Heart right ventricle (tissue), 16 donors: ENCODE measurements around the gene TRAP1. TPM values are rescaled to one million over a fixed set of nuclear protein-coding genes. Genes with fewer than 3 reads are reported as not detected.

Source experiments
- ATAC-seq, 8 donors: fragments of 200-7000 bp; cut with Tn5 transposase; one replicate each; pipeline ENCODE4 v1.9.1; 2020; ENCODE audit warnings: mild to moderate bottlenecking in 8 of 8, moderate library complexity in 8 of 8, moderate number of reproducible peaks in 1 of 8
- DNase-seq, 2 donors: peaks; one replicate each; pipeline ENCODE4 v3.0.0-alpha.2; 2020
- H3K27ac ChIP-seq, 10 donors: fragments of 200-600 bp; sonication (generic) in 2 of 10; one replicate each; pipeline versions ENCODE4 v1.5.0 to v1.8.0; 2020 to 2022; ENCODE audit warnings: mild to moderate bottlenecking in 3 of 10
- H3K27me3 ChIP-seq, 7 donors: fragments of 200-600 bp; one replicate each; pipeline ENCODE4 v1.8.0; 2021 to 2022; ENCODE audit warnings: mild to moderate bottlenecking in 2 of 7
- H3K36me3 ChIP-seq, 9 donors: fragments of 200-600 bp; sonication (generic) in 1 of 9; one replicate each; pipeline versions ENCODE4 v1.5.0 to v1.8.0; 2020 to 2022; ENCODE audit warnings: mild to moderate bottlenecking in 2 of 9
- H3K4me1 ChIP-seq, 9 donors: fragments of 200-600 bp; sonication (generic) in 1 of 9; one replicate each; pipeline versions ENCODE4 v1.5.0 to v1.8.0; 2020 to 2022; ENCODE audit warnings: mild to moderate bottlenecking in 4 of 9
- H3K4me3 ChIP-seq, 10 donors: fragments of 200-600 bp; sonication (generic) in 2 of 10; one replicate each; pipeline versions ENCODE4 v1.5.0 to v1.8.0; 2020 to 2022; ENCODE audit warnings: mild to moderate bottlenecking in 7 of 10, moderate library complexity in 2 of 10
- H3K9me3 ChIP-seq, 11 donors: fragments of 200-600 bp in 10 of 11; sonication (generic) in 2 of 11; one replicate each; pipeline versions ENCODE4 v1.5.0 to v1.8.0; 2013 to 2022; ENCODE audit warnings: mild to moderate bottlenecking in 2 of 11, control low read depth in 1 of 11, moderate library complexity in 1 of 11
- CTCF ChIP-seq, 9 donors: fragments of 200-600 bp; sonication (generic) in 2 of 9; IDR thresholded peaks; one replicate each; pipeline versions ENCODE4 v1.5.0 to v1.8.0; 2021 to 2022; ENCODE audit warnings: antibody characterized with exemption in 9 of 9, mild to moderate bottlenecking in 5 of 9, moderate library complexity in 1 of 9
- WGBS, 2 donors: extraction: QIAGEN DNeasy Blood & Tissue Kit; methylation state at CpG; one replicate each; pipeline ENCODE4 v1.1.7; 2013; ENCODE audit warnings: inconsistent platforms in 1 of 2; 5-methylcytosine and 5-hydroxymethylcytosine counted together
- intact Hi-C, 10 donors: fragments of 100-400 bp; cut with DNase I; formaldehyde crosslinking; loops; one replicate each; pipeline versions ENCODE4 v1.11.1 to v1.14.2; 2022
- polyA plus RNA-seq, 2 donors: library from polyadenylated mRNA; stranded (reverse); fragments of 200-250 nt; gene quantifications; one replicate each; pipeline ENCODE4 v1.2.3, GENCODE V29; 2013
- total RNA-seq, 10 donors: library from RNA; stranded (reverse); fragmentation: NEBNext Ultra II Directional in 3 of 10; extraction: Animal tissue kit (Norgen Biotek cat#: 25700) in 3 of 10; gene quantifications; one replicate each; pipeline versions ENCODE4 v1.2.1 to v1.2.4, GENCODE V29; 2021 to 2023
- donor health status: Arrhythmogenic right ventricular cardiomyopathy.
- donor health status: ischemic (EF 13 %, LVEDD 7.1; RV severe dilation, severe dysfunction).
- donor health status: healthy with polysubstance abuse.
- donor health status: DM: no; HTN: yes; CAD: no.
- donor health status: DM: no; HTN: no; CAD: no.
- donor health status: ischemic (EF 25% LVEDD 6.9; RV normal size, moderate dysfunction).
- donor health status: ischemic (EF 25% LVEDD 5.7; RV mildly dilated, moderate dysfunction).
- donor health status: healthy.
- donor health status: DM: yes; HTN: yes; CAD: no.
- donor health status: Ischemic cardiomyopathy.
- donor health status: ischemic (EF 35%, LVEDD 5.7; RV mildly dilated, moderate dysfunction).
- donor health status: nonischemic (EF 11% LVEDD 7.7; RV severe dilation, severe dysfunction).
- donor health status: DM: yes; HTN: yes; CAD: no.
- donor health status: PGD.
- donor health status: ischemic (EF 29% LVEDD 5.4; RV normal size, mild dysfunction).
- donor health status: nonischemic (EF 23%, LVEDD 6.1; RV moderate dilation, normal function).

TRAP1 gene
- total and polyA plus RNA-seq, 12 donors, result 57.3 to 148 (median 120) TPM

DNA sequence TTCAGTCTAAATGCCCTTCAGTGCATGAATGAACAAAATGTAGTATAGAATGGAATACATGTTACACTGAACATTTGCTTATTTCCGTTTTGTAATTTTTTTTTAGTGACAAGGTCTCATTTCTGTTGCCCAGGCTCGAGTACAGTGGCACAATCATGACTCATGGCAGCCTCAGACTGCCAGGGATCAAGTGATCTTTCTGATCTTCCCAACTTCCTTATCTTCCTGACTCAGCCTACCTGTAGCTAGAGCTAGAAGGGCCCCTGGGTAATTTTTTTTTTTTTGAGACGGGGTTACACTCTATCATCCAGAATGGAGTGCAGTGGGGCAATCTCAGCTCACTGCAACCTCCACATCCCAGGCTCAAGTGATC, 98.6 kb downstream of the TRAP1 start:
- H3K36me3 ChIP-seq, result peaks cover 0 to 15% (median 0%) of the 10 kb centered on the region in 9 donors
- H3K27me3 ChIP-seq, result no peaks in the 10 kb centered on the region
- no peak for ATAC-seq
- H3K4me3 ChIP-seq, result no peak overlapping the region
- 91 to 93% methylated on average over 3 of the region's 3 CpGs for WGBS, 2 donors
- H3K4me1 ChIP-seq, result peaks cover 0 to 11% (median 0%) of the 10 kb centered on the region in 9 donors
- TF ChIP-seq CTCF (IDR thresholded peaks at IDR 0.05), result no peak
- intact Hi-C loops, result no loop called here
- DNase-seq, result no peak
- H3K9me3 ChIP-seq, result no peaks in the 10 kb centered on the region
- H3K27ac ChIP-seq, result no peak overlapping the region

- no peak for TF ChIP-seq CTCF (IDR thresholded peaks at IDR 0.05)
- Histone ChIP-seq H3K36me3 (peaks cover 0 to 20% (median 0%) of the 10 kb centered on the region in 9 donors), H3K4me3 (peak overlapping the region; percentile 75 to 100 (median 94)), H3K4me1 (peaks cover 0 to 34% (median 24%) of the 10 kb centered on the region in 9 donors), H3K9me3 (no peaks in the 10 kb centered on the region), H3K27ac (peak overlapping the region in 4 of 10 donors; percentile 90 to 96 (median 93)), H3K27me3 (no peaks in the 10 kb centered on the region)
- WGBS, 2 donors, result 86 to 92% methylated on average over 29 to 34 of the region's 34 CpGs
- ATAC-seq, result no peak
- DNase-seq, result no peak
- intact Hi-C loops, result no loop called here
Measured at GRCh38 chr16:3612510-3613466, 104.5 kb downstream of the TRAP1 start.

GRCh38 chr16:3611146-3611975, 106.0 kb downstream of the TRAP1 start, which contains the start of gene SLX4:
SLX4 (minus strand) TSS chr16:3611606; CDS start chr16:3608964, 2,642 bp downstream.
- intact Hi-C loops, result no loop called here
- Histone ChIP-seq H3K36me3 (peaks cover 0 to 23% (median 0%) of the 10 kb centered on the region in 9 donors), H3K27me3 (no peaks in the 10 kb centered on the region), H3K9me3 (no peaks in the 10 kb centered on the region), H3K4me1 (peaks cover 0 to 34% (median 24%) of the 10 kb centered on the region in 9 donors), H3K27ac (peak within 1 kb of the TSS; percentile 31 to 96 (median 90)), H3K4me3 (peak within 1 kb of the TSS; percentile 75 to 100 (median 94))
- TF ChIP-seq CTCF (IDR thresholded peaks at IDR 0.05), result peak in 2 of 9 donors; percentile 5 to 17
- peak; percentile 92 to 98 (median 96) for ATAC-seq
- DNase-seq, result peak; percentile 85 to 94
- 0% methylated on average over 74 to 86 of the region's 86 CpGs for WGBS, 2 donors

- no peaks in the 10 kb centered on the region for H3K27me3 ChIP-seq
- intact Hi-C loops, result no loop called here
- peaks cover 0 to 30% (median 0%) of the 10 kb centered on the region in 9 donors for H3K36me3 ChIP-seq
- WGBS, 2 donors, result 2 to 5% methylated on average over 10 of the region's 10 CpGs
- H3K4me1 ChIP-seq, result peaks cover 0 to 34% (median 24%) of the 10 kb centered on the region in 9 donors
- peak overlapping the region in 9 of 10 donors; percentile 68 to 96 (median 91) for H3K27ac ChIP-seq
- ATAC-seq, result no peak
- H3K4me3 ChIP-seq, result peak overlapping the region; percentile 75 to 100 (median 94)
- no peaks in the 10 kb centered on the region for H3K9me3 ChIP-seq
- TF ChIP-seq CTCF (IDR thresholded peaks at IDR 0.05), result no peak
- DNase-seq, result no peak
Measured at GRCh38 chr16:3610698-3611145, 106.6 kb downstream of the TRAP1 start.
